Progenitor cell of endocrine pancreas (in vitro differentiated cells): ENCODE results near the gene ACBD6. TPM values are rescaled to one million over a fixed set of nuclear protein-coding genes. Genes with fewer than 3 reads are reported as not detected.

Experiments
- DNase-seq: peaks from one replicate; pipeline ENCODE4 v3.0.0; 2021; ENCODE audit warnings: low spot score; ENCODE audit not compliant: unreplicated experiment
- H3K27ac Mint-ChIP-seq: 2 replicates; pipeline ENCODE4 v1.8.0; 2021; ENCODE audit warnings: mild to moderate bottlenecking, moderate library complexity, mixed read lengths
- H3K27me3 Mint-ChIP-seq: 2 replicates; pipeline ENCODE4 v1.8.0; 2021; ENCODE audit warnings: mixed read lengths
- H3K36me3 Mint-ChIP-seq: 2 replicates; pipeline ENCODE4 v1.8.0; 2022; ENCODE audit warnings: mixed read lengths; ENCODE audit not compliant: insufficient read depth
- H3K4me1 Mint-ChIP-seq: 2 replicates; pipeline ENCODE4 v1.8.0; 2021; ENCODE audit warnings: low read depth, mixed read lengths
- H3K4me3 Mint-ChIP-seq: 2 replicates; pipeline ENCODE4 v1.8.0; 2021; ENCODE audit warnings: low read depth, mild to moderate bottlenecking, moderate library complexity, mixed read lengths
- H3K9me3 Mint-ChIP-seq: 2 replicates; pipeline ENCODE4 v1.8.0; 2021; ENCODE audit warnings: low read depth, mixed read lengths
- total RNA-seq: library from RNA; stranded (reverse); gene quantifications from 2 replicates; pipeline ENCODE4 v1.2.1, GENCODE V29; 2021
- TF ChIP-seq, protein P1 (sequence below): fragments of 200-600 bp; sonication (generic); IDR thresholded peaks from one replicate; pipeline ENCODE4 v1.5.0; 2021; ENCODE audit warnings: antibody characterized with exemption, mild to moderate bottlenecking; ENCODE audit not compliant: unreplicated experiment

The ACBD6 gene
- total RNA-seq, 1 donor from 2014 or later, result 54.2 TPM

- peaks cover 8% of the 10 kb centered on the region for H3K27me3 Mint-ChIP-seq
- H3K36me3 Mint-ChIP-seq, result no peaks in the 10 kb centered on the region
- no peak overlapping the region for H3K27ac Mint-ChIP-seq
- no peak for DNase-seq
- H3K4me1 Mint-ChIP-seq, result peaks cover 2% of the 10 kb centered on the region
- no peak overlapping the region for H3K4me3 Mint-ChIP-seq
- H3K9me3 Mint-ChIP-seq, result no peaks in the 10 kb centered on the region
- TF ChIP-seq, protein P1, sequence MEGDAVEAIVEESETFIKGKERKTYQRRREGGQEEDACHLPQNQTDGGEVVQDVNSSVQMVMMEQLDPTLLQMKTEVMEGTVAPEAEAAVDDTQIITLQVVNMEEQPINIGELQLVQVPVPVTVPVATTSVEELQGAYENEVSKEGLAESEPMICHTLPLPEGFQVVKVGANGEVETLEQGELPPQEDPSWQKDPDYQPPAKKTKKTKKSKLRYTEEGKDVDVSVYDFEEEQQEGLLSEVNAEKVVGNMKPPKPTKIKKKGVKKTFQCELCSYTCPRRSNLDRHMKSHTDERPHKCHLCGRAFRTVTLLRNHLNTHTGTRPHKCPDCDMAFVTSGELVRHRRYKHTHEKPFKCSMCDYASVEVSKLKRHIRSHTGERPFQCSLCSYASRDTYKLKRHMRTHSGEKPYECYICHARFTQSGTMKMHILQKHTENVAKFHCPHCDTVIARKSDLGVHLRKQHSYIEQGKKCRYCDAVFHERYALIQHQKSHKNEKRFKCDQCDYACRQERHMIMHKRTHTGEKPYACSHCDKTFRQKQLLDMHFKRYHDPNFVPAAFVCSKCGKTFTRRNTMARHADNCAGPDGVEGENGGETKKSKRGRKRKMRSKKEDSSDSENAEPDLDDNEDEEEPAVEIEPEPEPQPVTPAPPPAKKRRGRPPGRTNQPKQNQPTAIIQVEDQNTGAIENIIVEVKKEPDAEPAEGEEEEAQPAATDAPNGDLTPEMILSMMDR, result no peak
These were observed 36.8 kb upstream of the ACBD6 start for GRCh38 chr1:180539136-180539535.

DNA sequence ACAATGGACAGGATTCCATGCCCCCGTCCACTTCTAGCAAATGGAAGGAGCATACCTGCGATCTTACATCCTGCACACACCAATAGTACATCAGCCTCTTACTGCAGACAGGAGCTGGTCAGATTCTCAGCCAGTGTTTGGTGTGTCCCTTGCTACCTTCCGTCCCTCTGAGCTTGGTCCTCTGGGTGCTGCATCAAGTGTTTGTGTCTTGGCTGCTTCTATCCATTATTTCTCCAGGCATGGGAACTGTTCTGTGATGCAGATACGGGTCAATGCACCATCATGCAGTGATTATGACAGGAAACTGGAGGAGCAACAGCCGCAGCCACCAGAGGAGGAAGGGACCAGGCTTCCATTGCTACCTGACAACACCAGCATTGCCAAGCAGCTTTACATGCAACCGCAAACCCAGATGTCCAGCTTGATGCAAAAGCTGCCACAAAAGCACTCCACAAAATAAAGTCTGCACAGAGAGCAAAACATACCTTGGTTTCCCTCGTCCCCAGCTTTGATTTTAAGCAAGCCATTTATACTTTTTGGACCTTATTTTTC is 34.5 kb upstream of the ACBD6 start:
- H3K9me3 Mint-ChIP-seq, result no peaks in the 10 kb centered on the region
- DNase-seq, result no peak
- H3K4me1 Mint-ChIP-seq, result peaks cover 7% of the 10 kb centered on the region
- no peaks in the 10 kb centered on the region for H3K36me3 Mint-ChIP-seq
- no peak overlapping the region for H3K4me3 Mint-ChIP-seq
- H3K27me3 Mint-ChIP-seq, result peaks cover 8% of the 10 kb centered on the region
- TF ChIP-seq, protein P1, result no peak
- H3K27ac Mint-ChIP-seq, result peak overlapping the region; percentile 8

DNA sequence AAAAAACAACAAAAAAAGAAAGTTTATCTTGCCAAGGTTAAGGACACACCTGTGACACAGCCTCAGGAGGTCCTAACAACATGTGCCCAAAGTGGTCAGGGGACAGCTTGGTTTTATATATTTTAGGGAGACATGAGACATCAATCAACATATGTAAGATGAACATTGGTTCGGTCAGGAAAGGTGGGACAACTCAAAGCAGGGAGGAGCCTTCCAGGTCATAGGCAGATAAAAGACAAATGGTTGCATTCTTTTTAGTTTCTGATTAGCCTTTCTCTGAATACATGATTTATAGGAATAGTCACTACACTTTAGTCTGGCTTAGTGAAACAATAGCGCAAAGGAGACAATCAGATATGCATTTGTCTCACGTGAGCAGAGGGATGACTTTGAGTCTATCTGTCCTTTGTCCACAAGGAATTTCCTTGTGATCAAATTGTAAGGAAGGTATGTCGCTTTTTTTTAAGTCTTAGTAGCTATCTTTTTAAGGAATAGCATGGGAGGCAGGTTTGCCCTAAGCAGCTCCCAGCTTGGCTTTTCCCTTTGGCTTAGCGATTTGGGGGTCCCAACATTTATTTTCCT is 33.1 kb upstream of the ACBD6 start:
- TF ChIP-seq, protein P1, result no peak
- Mint-ChIP-seq H3K4me1 (peaks cover 8% of the 10 kb centered on the region), H3K27ac (no peak overlapping the region), H3K27me3 (peaks cover 8% of the 10 kb centered on the region), H3K4me3 (no peak overlapping the region), H3K36me3 (no peaks in the 10 kb centered on the region), H3K9me3 (no peaks in the 10 kb centered on the region)
- DNase-seq, result no peak

GRCh38 chr1:180534214-180534613 is 31.8 kb upstream of the ACBD6 start:
- no peak overlapping the region for H3K4me3 Mint-ChIP-seq
- no peak for DNase-seq
- peaks cover 8% of the 10 kb centered on the region for H3K27me3 Mint-ChIP-seq
- H3K4me1 Mint-ChIP-seq, result peaks cover 11% of the 10 kb centered on the region
- no peaks in the 10 kb centered on the region for H3K9me3 Mint-ChIP-seq
- H3K36me3 Mint-ChIP-seq, result no peaks in the 10 kb centered on the region
- TF ChIP-seq, protein P1, result no peak
- H3K27ac Mint-ChIP-seq, result no peak overlapping the region

GRCh38 chr1:180533266-180533987 is 31.1 kb upstream of the ACBD6 start:
- Mint-ChIP-seq H3K4me1 (peaks cover 11% of the 10 kb centered on the region), H3K27ac (no peak overlapping the region), H3K4me3 (no peak overlapping the region), H3K36me3 (no peaks in the 10 kb centered on the region), H3K27me3 (peaks cover 4% of the 10 kb centered on the region), H3K9me3 (no peaks in the 10 kb centered on the region)
- TF ChIP-seq, protein P1, result peak; percentile 91
- DNase-seq, result peak; percentile 61
